HEK293 (cell line): Measurements from ENCODE around the gene OLIG2.

Experiments
- CTCF ChIA-PET: fragments of 350-600 bp; formaldehyde crosslinking; extraction: SDS; loops from one replicate; lab custom pipeline; 2021; ENCODE audit warnings: antibody characterized with exemption; lab: Yijun Ruan, JAX
- POLR2A ChIA-PET: fragments of 300-600 bp; formaldehyde crosslinking; extraction: SDS; loops from one replicate; lab custom pipeline; 2020; ENCODE audit warnings: antibody characterized with exemption, inconsistent platforms; lab: Yijun Ruan, JAX
- H3K27ac ChIP-seq: fragments of 200-500 bp; sonication (Bioruptor generic); 2 replicates; pipeline ENCODE4 v1.5.1; 2014; ENCODE audit warnings: low read depth, low read length, control low read depth, inconsistent platforms; ENCODE audit errors: extremely low read depth
- H3K36me3 ChIP-seq, 2 experiments: fragments of 200-500 bp in 1 of 2; sonication (Bioruptor generic) in 1 of 2; 1 replicate in 1 of 2; 2 replicates in 1 of 2; pipeline ENCODE4 v1.5.1; 2014 to 2017; ENCODE audit warnings: inconsistent platforms in 2 of 2, low read length in 2 of 2; ENCODE audit not compliant: control insufficient read depth in 2 of 2, insufficient read depth in 1 of 2
- H3K4me1 ChIP-seq: fragments of 200-500 bp; sonication (Bioruptor generic); 2 replicates; pipeline ENCODE4 v1.5.1; 2014; ENCODE audit warnings: mild to moderate bottlenecking, low read length, inconsistent platforms; ENCODE audit not compliant: control insufficient read depth, insufficient read depth
- H3K4me3 ChIP-seq: 2 replicates; pipeline ENCODE4 v1.5.1; 2011; ENCODE audit warnings: low read depth, mild to moderate bottlenecking, control low read depth, low read length, moderate library complexity
- H3K9me3 ChIP-seq: fragments of 200-500 bp; sonication (Bioruptor generic); 2 replicates; pipeline ENCODE4 v1.5.1; 2014; ENCODE audit warnings: low read depth, low read length, inconsistent platforms; ENCODE audit not compliant: control insufficient read depth, insufficient read depth
- GLIS2 ChIP-seq: fragments of 450-650 bp; formaldehyde crosslinking; IDR thresholded peaks from 2 replicates; pipeline ENCODE4 v1.5.1; 2016; ENCODE audit warnings: missing biosample characterization, missing genetic modification characterization
- IKZF3 ChIP-seq: fragments of 450-650 bp; IDR thresholded peaks from 2 replicates; pipeline ENCODE4 v1.5.0; 2018; ENCODE audit warnings: missing biosample characterization, mild to moderate bottlenecking, missing genetic modification characterization, moderate library complexity
- KLF16 ChIP-seq: fragments of 450-650 bp; formaldehyde crosslinking; IDR thresholded peaks from 2 replicates; pipeline ENCODE4 v1.5.1; 2017; ENCODE audit warnings: missing biosample characterization, missing genetic modification characterization
- KLF9 ChIP-seq: fragments of 450-650 bp; formaldehyde crosslinking; IDR thresholded peaks from 2 replicates; pipeline ENCODE4 v1.5.1; 2016; ENCODE audit warnings: missing biosample characterization, missing genetic modification characterization, low read depth
- OSR2 ChIP-seq: fragments of 450-650 bp; formaldehyde crosslinking; IDR thresholded peaks from 2 replicates; pipeline ENCODE4 v1.5.1; 2016; ENCODE audit warnings: missing biosample characterization, missing genetic modification characterization
- TSHZ1 ChIP-seq: fragments of 450-650 bp; formaldehyde crosslinking; IDR thresholded peaks from 2 replicates; pipeline ENCODE4 v1.5.1; 2016; ENCODE audit warnings: missing biosample characterization, missing genetic modification characterization, borderline replicate concordance
- ZFHX2 ChIP-seq: fragments of 450-650 bp; formaldehyde crosslinking; conservative IDR thresholded peaks from 2 replicates; pipeline ENCODE4 v1.5.1; 2016; ENCODE audit warnings: missing biosample characterization, missing genetic modification characterization
- ZFP3 ChIP-seq: fragments of 450-650 bp; formaldehyde crosslinking; IDR thresholded peaks from 2 replicates; pipeline ENCODE4 v1.5.1; 2016; ENCODE audit warnings: low read depth, missing biosample characterization, missing genetic modification characterization
- ZNF140 ChIP-seq: fragments of 450-650 bp; formaldehyde crosslinking; IDR thresholded peaks from 2 replicates; pipeline ENCODE4 v1.5.1; 2016; ENCODE audit warnings: missing biosample characterization, missing genetic modification characterization
- ZNF184 ChIP-seq: fragments of 450-650 bp; IDR thresholded peaks from 2 replicates; pipeline ENCODE4 v1.5.1; 2018; ENCODE audit warnings: missing biosample characterization, mild to moderate bottlenecking, missing genetic modification characterization
- ZNF23 ChIP-seq: fragments of 450-650 bp; formaldehyde crosslinking; IDR thresholded peaks from 2 replicates; pipeline ENCODE4 v1.5.1; 2016; ENCODE audit warnings: missing biosample characterization, missing genetic modification characterization, borderline replicate concordance
- ZNF350 ChIP-seq: fragments of 450-650 bp; formaldehyde crosslinking; IDR thresholded peaks from 2 replicates; pipeline ENCODE4 v1.5.0; 2017; ENCODE audit warnings: missing biosample characterization, mild to moderate bottlenecking, missing genetic modification characterization
- ZNF391 ChIP-seq: fragments of 450-650 bp; formaldehyde crosslinking; IDR thresholded peaks from 2 replicates; pipeline ENCODE4 v1.5.1; 2016; ENCODE audit warnings: low read depth, missing biosample characterization, missing genetic modification characterization, borderline replicate concordance
- ZNF514 ChIP-seq: fragments of 450-650 bp; formaldehyde crosslinking; IDR thresholded peaks from 2 replicates; pipeline ENCODE4 v1.5.1; 2016; ENCODE audit warnings: missing biosample characterization, missing genetic modification characterization
- ZNF548 ChIP-seq: fragments of 450-650 bp; formaldehyde crosslinking; IDR thresholded peaks from 2 replicates; pipeline ENCODE4 v1.5.1; 2016; ENCODE audit warnings: missing biosample characterization, missing genetic modification characterization
- ZNF626 ChIP-seq: fragments of 450-650 bp; sonication (Bioruptor Pico); formaldehyde crosslinking; IDR thresholded peaks from 2 replicates; pipeline ENCODE4 v1.5.1; 2018; ENCODE audit warnings: missing biosample characterization, missing genetic modification characterization, inconsistent platforms
- ZNF639 ChIP-seq: fragments of 450-650 bp; formaldehyde crosslinking; IDR thresholded peaks from 2 replicates; pipeline ENCODE4 v1.5.1; 2016; ENCODE audit warnings: missing biosample characterization, missing genetic modification characterization
- ZNF747 ChIP-seq: fragments of 450-650 bp; formaldehyde crosslinking; IDR thresholded peaks from 2 replicates; pipeline ENCODE4 v1.5.1; 2016; ENCODE audit warnings: missing biosample characterization, missing genetic modification characterization
- ZNF792 ChIP-seq: fragments of 450-650 bp; formaldehyde crosslinking; IDR thresholded peaks from 2 replicates; pipeline ENCODE4 v1.5.1; 2016; ENCODE audit warnings: missing biosample characterization, missing genetic modification characterization
- TF ChIP-seq, protein P1 (sequence below): sonication (generic); formaldehyde crosslinking; IDR thresholded peaks from 2 replicates; pipeline ENCODE4 v1.8.1; 2022; ENCODE audit warnings: mild to moderate bottlenecking, moderate library complexity, missing genetic modification reagents
- TF ChIP-seq, protein P2 (sequence below): fragments of 450-650 bp; formaldehyde crosslinking; IDR thresholded peaks from 2 replicates; pipeline ENCODE4 v1.5.1; 2016; ENCODE audit warnings: missing biosample characterization, missing genetic modification characterization
- TF ChIP-seq, protein P3 (sequence below): fragments of 450-650 bp; formaldehyde crosslinking; IDR thresholded peaks from 2 replicates; pipeline ENCODE4 v1.5.1; 2016; ENCODE audit warnings: missing biosample characterization, missing genetic modification characterization

Gene OLIG2

GRCh38 chr21:33029975-33030461 is 4.3 kb downstream of the OLIG2 start (continued):
- TF ChIP-seq, protein P1, sequence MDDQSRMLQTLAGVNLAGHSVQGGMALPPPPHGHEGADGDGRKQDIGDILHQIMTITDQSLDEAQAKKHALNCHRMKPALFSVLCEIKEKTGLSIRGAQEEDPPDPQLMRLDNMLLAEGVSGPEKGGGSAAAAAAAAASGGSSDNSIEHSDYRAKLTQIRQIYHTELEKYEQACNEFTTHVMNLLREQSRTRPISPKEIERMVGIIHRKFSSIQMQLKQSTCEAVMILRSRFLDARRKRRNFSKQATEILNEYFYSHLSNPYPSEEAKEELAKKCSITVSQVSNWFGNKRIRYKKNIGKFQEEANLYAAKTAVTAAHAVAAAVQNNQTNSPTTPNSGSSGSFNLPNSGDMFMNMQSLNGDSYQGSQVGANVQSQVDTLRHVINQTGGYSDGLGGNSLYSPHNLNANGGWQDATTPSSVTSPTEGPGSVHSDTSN (CRISPR knock-in tag) = no peak
- TF ChIP-seq IKZF3 (tag by site-specific recombination) (no peak), ZNF23 (tag by site-specific recombination) (no peak), ZNF184 (tag by site-specific recombination) (no peak), ZNF140 (tag by site-specific recombination) (no peak)

DNA sequence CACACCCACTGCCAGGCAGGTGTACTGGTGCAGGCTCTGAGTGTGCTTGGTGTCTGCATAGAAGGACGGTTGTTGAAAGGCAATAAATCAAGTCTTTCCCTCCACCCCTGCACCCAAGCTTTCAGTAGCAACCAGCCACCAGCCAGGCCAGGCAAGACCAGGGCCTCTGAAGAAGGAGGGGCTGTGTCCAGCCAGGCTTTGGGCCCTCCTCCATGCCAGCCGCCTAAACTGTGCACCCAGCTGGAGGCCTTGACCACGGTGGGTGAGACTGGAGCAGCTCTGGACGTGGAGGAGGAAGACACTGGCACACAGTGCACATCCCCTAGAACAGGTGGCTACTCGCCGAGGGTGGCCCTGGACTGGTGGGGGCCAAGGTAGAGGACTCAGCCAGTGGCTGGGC is 4.9 kb downstream of the OLIG2 start:
- Histone ChIP-seq H3K27ac (no peak overlapping the region), H3K4me1 (no peaks in the 10 kb centered on the region), H3K9me3 (no peaks in the 10 kb centered on the region), H3K36me3 (no peaks in the 10 kb centered on the region), H3K4me3 (no peak overlapping the region)
- TF ChIP-seq ZNF792 = no peak
- no peak for TF ChIP-seq ZNF391 (tag by site-specific recombination)
- TF ChIP-seq KLF9 (tag by site-specific recombination) = no peak
- no peak for TF ChIP-seq ZNF514 (tag by site-specific recombination)
- TF ChIP-seq, protein P2, sequence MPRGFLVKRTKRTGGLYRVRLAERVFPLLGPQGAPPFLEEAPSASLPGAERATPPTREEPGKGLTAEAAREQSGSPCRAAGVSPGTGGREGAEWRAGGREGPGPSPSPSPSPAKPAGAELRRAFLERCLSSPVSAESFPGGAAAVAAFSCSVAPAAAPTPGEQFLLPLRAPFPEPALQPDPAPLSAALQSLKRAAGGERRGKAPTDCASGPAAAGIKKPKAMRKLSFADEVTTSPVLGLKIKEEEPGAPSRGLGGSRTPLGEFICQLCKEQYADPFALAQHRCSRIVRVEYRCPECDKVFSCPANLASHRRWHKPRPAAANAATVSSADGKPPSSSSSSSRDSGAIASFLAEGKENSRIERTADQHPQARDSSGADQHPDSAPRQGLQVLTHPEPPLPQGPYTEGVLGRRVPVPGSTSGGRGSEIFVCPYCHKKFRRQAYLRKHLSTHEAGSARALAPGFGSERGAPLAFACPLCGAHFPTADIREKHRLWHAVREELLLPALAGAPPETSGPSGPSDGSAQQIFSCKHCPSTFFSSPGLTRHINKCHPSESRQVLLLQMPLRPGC (tag by site-specific recombination) = no peak
- peak; percentile 18; the same call in 1 of the 2 replicates for TF ChIP-seq ZFHX2 (tag by site-specific recombination)
- TF ChIP-seq ZNF350 (tag by site-specific recombination) = no peak
- TF ChIP-seq OSR2 = peak; percentile 73
- no peak for TF ChIP-seq ZNF548 (tag by site-specific recombination)
- no peak for TF ChIP-seq GLIS2
- no peak for TF ChIP-seq KLF16 (tag by site-specific recombination)
- TF ChIP-seq TSHZ1 (tag by site-specific recombination) = no peak
- TF ChIP-seq, protein P3, sequence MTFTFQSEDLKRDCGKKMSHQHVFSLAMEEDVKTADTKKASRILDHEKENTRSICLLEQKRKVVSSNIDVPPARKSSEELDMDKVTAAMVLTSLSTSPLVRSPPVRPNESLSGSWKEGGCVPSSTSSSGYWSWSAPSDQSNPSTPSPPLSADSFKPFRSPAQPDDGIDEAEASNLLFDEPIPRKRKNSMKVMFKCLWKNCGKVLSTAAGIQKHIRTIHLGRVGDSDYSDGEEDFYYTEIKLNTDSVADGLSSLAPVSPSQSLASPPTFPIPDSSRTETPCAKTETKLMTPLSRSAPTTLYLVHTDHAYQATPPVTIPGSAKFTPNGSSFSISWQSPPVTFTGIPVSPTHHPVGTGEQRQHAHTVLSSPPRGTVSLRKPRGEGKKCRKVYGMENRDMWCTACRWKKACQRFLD = no peak
- TF ChIP-seq ZNF626 (tag by site-specific recombination) = no peak
- no peak for TF ChIP-seq ZNF639
- TF ChIP-seq ZNF747 (tag by site-specific recombination) = no peak
- no peak for TF ChIP-seq ZFP3 (tag by site-specific recombination)
- POLR2A ChIA-PET = interaction anchor here (1.3 kb wide), 1 partner anchor 15 kb away, joined by 3 read pairs; no protein-coding TSS in a partner anchor
- CTCF ChIA-PET = interaction anchor here (0.6 to 1.0 kb wide), 2 partner anchors 9 to 18 kb away, joined by 3 read pairs; no protein-coding TSS in a partner anchor
